K562 (cell line): ENCODE measurements around the gene SDHAF1. TPM values are rescaled to one million over a fixed set of nuclear protein-coding genes. Genes with fewer than 3 reads are reported as not detected.

Experiments used
- ATAC-seq: fragments of 200-7000 bp; cut with Tn5 transposase; 3 replicates; pipeline ENCODE4 v1.9.1; 2020; ENCODE audit warnings: moderate library complexity
- BruUV-seq: library from RNA; stranded (reverse); fragments of 400-500 nt; replicated peaks from 2 replicates; lab custom pipeline; 2021; lab: Mats Ljungman, UMichigan
- CTCF ChIA-PET: fragments of 300-600 bp; formaldehyde crosslinking; extraction: SDS; loops from one replicate; lab custom pipeline; 2021; ENCODE audit warnings: low intra/inter-chr PET ratio; lab: Yijun Ruan, JAX
- POLR2A ChIA-PET: fragments of 300-600, 350-650 bp; sonication (Branson Sonifier 250); formaldehyde crosslinking; extraction: SDS; loops from one replicate; lab custom pipeline; 2021; ENCODE audit warnings: antibody characterized with exemption, inconsistent platforms; lab: Yijun Ruan, JAX
- DNase-seq, 4 experiments: peaks; one replicate each; pipeline versions ENCODE4 v3.0.0 to v3.0.0-alpha.2; 2011 to 2018; ENCODE audit warnings: low spot score in 3 of 4, mixed read lengths in 3 of 4; ENCODE audit errors: extremely low read depth in 1 of 4
- FAIRE-seq: peaks from 2 replicates; lab custom pipeline; 2011; peaks lifted over from hg19 to GRCh38; lab: Jason Lieb, UNC
- H2AFZ ChIP-seq: 2 replicates; pipeline ENCODE4 v1.6.0; 2011; ENCODE audit warnings: low read depth, low read length, control low read depth, inconsistent platforms
- H3K27ac ChIP-seq: fragments of 200-600 bp; 3 replicates; pipeline ENCODE4 v1.8.0; 2011; ENCODE audit warnings: low read depth, mild to moderate bottlenecking, control low read depth, inconsistent platforms, low read length, moderate library complexity, mixed read lengths; ENCODE audit errors: extremely low read depth
- H3K27me3 ChIP-seq, 2 experiments: fragments of 300-600 bp in 1 of 2; 2 replicates in 1 of 2; 3 replicates in 1 of 2; pipeline versions ENCODE4 v1.6.0 to v1.8.0; 2011; ENCODE audit warnings: inconsistent platforms in 2 of 2, low read length in 2 of 2, mild to moderate bottlenecking in 1 of 2, mixed read lengths in 1 of 2, moderate library complexity in 1 of 2; ENCODE audit not compliant: control insufficient read depth in 2 of 2, insufficient read depth in 2 of 2
- H3K36me3 ChIP-seq: fragments of 300-600 bp; 3 replicates; pipeline ENCODE4 v1.8.0; 2011; ENCODE audit warnings: mild to moderate bottlenecking, low read length, inconsistent platforms; ENCODE audit not compliant: control insufficient read depth, insufficient read depth
- H3K4me1 ChIP-seq, 2 experiments: fragments of 200-600 bp in 1 of 2; replicated peaks in 1 of 2; 2 replicates in 1 of 2; 3 replicates in 1 of 2; pipeline versions ENCODE4 v1.5.1 to v1.8.0; 2011; ENCODE audit warnings: inconsistent platforms in 2 of 2, low read length in 2 of 2, mild to moderate bottlenecking in 1 of 2, mixed read lengths in 1 of 2, moderate library complexity in 1 of 2; ENCODE audit not compliant: control insufficient read depth in 2 of 2, insufficient read depth in 2 of 2
- H3K4me2 ChIP-seq: 2 replicates; pipeline ENCODE4 v1.6.1; 2011; ENCODE audit warnings: low read length, control low read depth, inconsistent platforms, mixed read lengths; ENCODE audit not compliant: insufficient read depth
- H3K4me3 ChIP-seq: fragments of 200-600 bp; sonication (generic), shearing (Covaris generic); 2 replicates; pipeline ENCODE4 v1.5.1; 2016; ENCODE audit warnings: control low read depth, inconsistent platforms
- H3K79me2 ChIP-seq: fragments of 200-600 bp; 3 replicates; pipeline ENCODE4 v1.8.0; 2011; ENCODE audit warnings: low read length, inconsistent platforms; ENCODE audit not compliant: control insufficient read depth, insufficient read depth
- H3K9ac ChIP-seq, 2 experiments: 2 replicates each; pipeline versions ENCODE4 v1.6.0 to v1.6.1; 2011; ENCODE audit warnings: low read depth in 2 of 2, low read length in 2 of 2, control low read depth in 1 of 2, inconsistent platforms in 1 of 2, mild to moderate bottlenecking in 1 of 2, mixed read lengths in 1 of 2; ENCODE audit not compliant: insufficient read depth in 1 of 2
- H3K9me1 ChIP-seq: one replicate; pipeline ENCODE4 v1.6.0; 2011; ENCODE audit warnings: inconsistent platforms, mild to moderate bottlenecking, low read length, moderate library complexity; ENCODE audit not compliant: control insufficient read depth, insufficient read depth
- H3K9me3 ChIP-seq: replicated peaks from 2 replicates; pipeline ENCODE4 v1.5.1; 2011; ENCODE audit warnings: low read depth, low read length, inconsistent platforms; ENCODE audit not compliant: control insufficient read depth, insufficient read depth
- H4K20me1 ChIP-seq: replicated peaks from 2 replicates; pipeline ENCODE4 v1.6.1; 2011; ENCODE audit warnings: low read length, inconsistent platforms, mixed read lengths; ENCODE audit not compliant: control insufficient read depth, insufficient read depth
- ATF3 ChIP-seq, 2 experiments: fragments of 450-650 bp in 1 of 2; sonication (generic) in 1 of 2; formaldehyde crosslinking in 1 of 2; IDR thresholded peaks in 1 of 2; conservative IDR thresholded peaks in 1 of 2; 2 replicates each; pipeline versions ENCODE4 v1.6.1 to v1.8.1; 2016 to 2023; ENCODE audit warnings: mild to moderate bottlenecking in 2 of 2, moderate library complexity in 2 of 2, inconsistent platforms in 1 of 2, missing genetic modification reagents in 1 of 2
- CBX2 ChIP-seq: fragments of 200-600 bp; sonication (generic); IDR thresholded peaks from one replicate; pipeline ENCODE4 v1.6.1; 2012; ENCODE audit warnings: mild to moderate bottlenecking, low read length, inconsistent platforms; ENCODE audit not compliant: insufficient read depth, poor library complexity, severe bottlenecking
- ETV5 ChIP-seq: sonication (generic); formaldehyde crosslinking; IDR thresholded peaks from 2 replicates; pipeline ENCODE4 v1.4.0; 2020; ENCODE audit warnings: low read depth, mild to moderate bottlenecking, missing genetic modification reagents
- HDAC6 ChIP-seq: IDR thresholded peaks from 2 replicates; pipeline ENCODE4 v1.6.1; 2012; ENCODE audit warnings: low read depth, mild to moderate bottlenecking, control low read depth, inconsistent platforms, low read length, moderate library complexity
- RBM25 ChIP-seq: fragments of 200-400 bp; formaldehyde crosslinking; IDR thresholded peaks from 2 replicates; pipeline ENCODE4 v1.6.1; 2018; ENCODE audit warnings: low read length, low read depth, moderate library complexity; ENCODE audit not compliant: severe bottlenecking
- RNF2 ChIP-seq: sonication (generic); IDR thresholded peaks from 2 replicates; pipeline ENCODE4 v1.6.1; 2016
- TFAM ChIP-seq: fragments of 250-450 bp; sonication (Bioruptor Pico); conservative IDR thresholded peaks from 2 replicates; pipeline ENCODE4 v1.5.0; 2021; ENCODE audit warnings: mild to moderate bottlenecking, moderate library complexity
- VEZF1 ChIP-seq: fragments of 200-800 bp; sonication (Bioruptor generic); IDR thresholded peaks from 2 replicates; pipeline ENCODE4 v1.6.1; 2017; ENCODE audit warnings: missing genetic modification characterization, missing compliant biosample characterization
- ZFX ChIP-seq: sonication (generic); formaldehyde crosslinking; IDR thresholded peaks from 2 replicates; pipeline ENCODE4 v1.8.0; 2022; ENCODE audit warnings: mild to moderate bottlenecking, missing genetic modification reagents, moderate library complexity
- ZKSCAN8 ChIP-seq: fragments of 200-800 bp; sonication (Bioruptor generic); IDR thresholded peaks from 2 replicates; pipeline ENCODE4 v1.6.1; 2016; ENCODE audit warnings: missing genetic modification characterization, missing compliant biosample characterization
- ZNF165 ChIP-seq: fragments of 250-450 bp; sonication (Bioruptor Pico); IDR thresholded peaks from 2 replicates; pipeline ENCODE4 v1.4.0; 2020; ENCODE audit warnings: borderline replicate concordance
- ZNF707 ChIP-seq: fragments of 250-450 bp; sonication (Bioruptor Pico); conservative IDR thresholded peaks from 2 replicates; pipeline ENCODE4 v1.8.0; 2022; ENCODE audit warnings: inconsistent platforms, mild to moderate bottlenecking, moderate library complexity
- WGBS: fragments of 100-300 bp; shearing (Covaris generic); methylation state at CpG from one replicate; pipeline ENCODE4 v1.1.6; 2016; ENCODE audit warnings: low coverage, mixed read lengths; ENCODE audit not compliant: insufficient coverage; ENCODE audit errors: missing lambda C conversion rate; 5-methylcytosine and 5-hydroxymethylcytosine counted together
- in situ Hi-C: fragments of 300-500 bp; cut with MboI; formaldehyde crosslinking; loops from 4 replicates; pipeline ENCODE4 v1.15.0; 2018; ENCODE audit warnings: inconsistent platforms, mixed read lengths
- intact Hi-C: fragments of 100-400 bp; cut with micrococcal nuclease; formaldehyde crosslinking; loops from 2 replicates; pipeline ENCODE4 v1.14.2; 2022
- polyA plus RNA-seq, 8 experiments: library from polyadenylated mRNA; depleted of rRNA in 4 of 8; stranded (reverse) in 5 of 8; unstranded in 3 of 8; fragments of >200 nt; fragmentation: Nextera tagmentation in 2 of 8; fragmentation: Illumina TruSeq in 1 of 8; extraction: Ambion mirVana in 2 of 8; extraction: Trizol in 1 of 8; gene quantifications; 2 replicates each; pipeline versions ENCODE4 v1.2.1 to v1.2.3, GENCODE V29; 2011 to 2014; ENCODE audit warnings: inconsistent platforms in 1 of 8, missing spikeins in 1 of 8
- total RNA-seq, 7 experiments: library from RNA; depleted of rRNA in 6 of 7; stranded (reverse); fragments of >200 nt in 6 of 7; fragmentation: Illumina TruSeq in 2 of 7; extraction: Trizol in 2 of 7; gene quantifications; 2 replicates each; pipeline versions ENCODE4 v1.2.1 to v1.2.3, GENCODE V29; 2011 to 2021; ENCODE audit warnings: low replicate concordance in 1 of 7
- TF ChIP-seq, protein P1 (sequence below): fragments of 250-450 bp; sonication (Bioruptor Pico); IDR thresholded peaks from 2 replicates; pipeline ENCODE4 v1.5.0; 2021; ENCODE audit warnings: mild to moderate bottlenecking, borderline replicate concordance

The SDHAF1 gene
- total and polyA plus RNA-seq, 9 of the 15 experiments (the other 6 are each of a cell fraction or from before 2014, with no cell fraction given) = 0.42 to 55.7 (median 18.8) TPM

GRCh38 chr19:36032251-36033104 lies 37.5 kb downstream of the SDHAF1 start, which contains the start of gene CLIP3 (continued):
- no peak for TF ChIP-seq RNF2
- TF ChIP-seq ZKSCAN8 (CRISPR knock-in tag) = no peak

- peaks cover 10 to 16% of the 10 kb centered on the region in 2 experiments for H3K4me1 ChIP-seq
- 92% methylated on average over 6 of the region's 6 CpGs for WGBS
- H3K27ac ChIP-seq = no peak overlapping the region
- H3K9me1 ChIP-seq = no peaks in the 10 kb centered on the region
- no TSS peak for BruUV-seq
- ATAC-seq (no peak), FAIRE-seq (no peak), DNase-seq (no peak)
- H3K4me3 ChIP-seq = no peak overlapping the region
- in situ Hi-C loops = no loop called here
- peaks cover 8% of the 10 kb centered on the region; the same call in 1 of the 3 replicates for H3K36me3 ChIP-seq
- intact Hi-C loops = no loop called here
- H4K20me1 ChIP-seq = no peaks in the 10 kb centered on the region
- no peaks in the 10 kb centered on the region for H3K79me2 ChIP-seq
- no peaks in the 10 kb centered on the region for H3K9me3 ChIP-seq
- H3K27me3 ChIP-seq = no peaks in the 10 kb centered on the region
- CTCF ChIA-PET = no interaction called here
- no peak overlapping the region for H3K4me2 ChIP-seq
- H3K9ac ChIP-seq = no peak overlapping the region
- no peak overlapping the region for H2AFZ ChIP-seq
- POLR2A ChIA-PET = no interaction called here
- TF ChIP-seq, protein P1, sequence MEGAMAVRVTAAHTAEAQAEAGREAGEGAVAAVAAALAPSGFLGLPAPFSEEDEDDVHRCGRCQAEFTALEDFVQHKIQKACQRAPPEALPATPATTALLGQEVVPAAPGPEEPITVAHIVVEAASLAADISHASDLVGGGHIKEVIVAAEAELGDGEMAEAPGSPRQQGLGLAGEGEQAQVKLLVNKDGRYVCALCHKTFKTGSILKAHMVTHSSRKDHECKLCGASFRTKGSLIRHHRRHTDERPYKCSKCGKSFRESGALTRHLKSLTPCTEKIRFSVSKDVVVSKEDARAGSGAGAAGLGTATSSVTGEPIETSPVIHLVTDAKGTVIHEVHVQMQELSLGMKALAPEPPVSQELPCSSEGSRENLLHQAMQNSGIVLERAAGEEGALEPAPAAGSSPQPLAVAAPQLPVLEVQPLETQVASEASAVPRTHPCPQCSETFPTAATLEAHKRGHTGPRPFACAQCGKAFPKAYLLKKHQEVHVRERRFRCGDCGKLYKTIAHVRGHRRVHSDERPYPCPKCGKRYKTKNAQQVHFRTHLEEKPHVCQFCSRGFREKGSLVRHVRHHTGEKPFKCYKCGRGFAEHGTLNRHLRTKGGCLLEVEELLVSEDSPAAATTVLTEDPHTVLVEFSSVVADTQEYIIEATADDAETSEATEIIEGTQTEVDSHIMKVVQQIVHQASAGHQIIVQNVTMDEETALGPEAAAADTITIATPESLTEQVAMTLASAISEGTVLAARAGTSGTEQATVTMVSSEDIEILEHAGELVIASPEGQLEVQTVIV = no peak
- TF ChIP-seq VEZF1 (CRISPR knock-in tag) = no peak
- TF ChIP-seq ZNF165 = no peak
- no peak for TF ChIP-seq RBM25
- no peak for TF ChIP-seq TFAM
- no peak for TF ChIP-seq ZFX (CRISPR knock-in tag)
- no peak for TF ChIP-seq ETV5 (CRISPR knock-in tag)
- no peak for TF ChIP-seq ZNF707 (CRISPR knock-in tag)
- TF ChIP-seq CBX2 = no peak
- TF ChIP-seq ATF3 (IDR thresholded peaks at IDR 0.05) = no peak
- TF ChIP-seq ATF3 (CRISPR knock-in tag; conservative IDR thresholded peaks at IDR 0.05) = no peak
- TF ChIP-seq HDAC6 = no peak
Measured at GRCh38 chr19:36040495-36040894, 45.5 kb downstream of the SDHAF1 start.
